ENCODE results near the gene SHB.

DNA sequence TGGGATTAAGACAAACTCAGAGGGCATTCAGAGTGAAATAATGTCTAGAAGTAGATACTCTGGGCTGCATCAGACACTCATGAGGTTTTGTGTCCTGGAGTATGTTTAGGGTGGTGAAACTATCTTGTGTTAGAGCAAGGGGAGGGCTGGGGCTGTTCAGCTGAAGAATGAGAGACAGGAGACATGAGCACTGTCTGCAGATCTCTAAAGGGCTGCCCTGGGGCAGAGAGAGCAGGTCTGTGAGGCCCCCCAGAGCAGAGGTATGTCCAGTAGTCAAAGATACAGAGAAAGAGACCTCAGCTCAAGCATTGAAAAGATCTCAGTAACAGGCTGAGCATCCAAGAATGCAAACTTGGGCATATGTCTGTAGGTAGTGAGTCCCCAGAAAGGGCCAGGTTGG, 45.9 kb upstream of the SHB start:
- TF ChIP-seq CTCF (conservative IDR thresholded peaks at IDR 0.05): no peak
- TF ChIP-seq EZH2 (IDR thresholded peaks at IDR 0.05; ENCODE audit: low read depth): no peak
